Vagina (tissue), 2 donors: ENCODE data around the gene ZFYVE21.

Experiments
- CTCF ChIP-seq, 3 experiments: fragments of 450-650 bp in 2 of 3; fragments of 200-600 bp in 1 of 3; sonication (generic) in 1 of 3; IDR thresholded peaks; one replicate each; pipeline ENCODE4 v1.5.1; 2017 to 2019; ENCODE audit warnings: antibody characterized with exemption in 3 of 3, mild to moderate bottlenecking in 2 of 3, moderate library complexity in 2 of 3
- POLR2A ChIP-seq, 2 donors: fragments of 450-650 bp; IDR thresholded peaks; one replicate each; pipeline ENCODE4 v1.6.1; 2017; ENCODE audit warnings: antibody characterized with exemption in 2 of 2, mild to moderate bottlenecking in 2 of 2, moderate library complexity in 2 of 2
- POLR2AphosphoS5 ChIP-seq, 2 donors: sonication (generic); formaldehyde crosslinking; IDR thresholded peaks; one replicate each; pipeline ENCODE4 v1.9.0; 2017; ENCODE audit warnings: antibody characterized with exemption in 2 of 2, mild to moderate bottlenecking in 2 of 2, low read depth in 1 of 2; ENCODE audit not compliant: insufficient read depth in 1 of 2

- TF ChIP-seq CTCF (IDR thresholded peaks at IDR 0.05) (no peak), POLR2AphosphoS5 (IDR thresholded peaks at IDR 0.05; ENCODE audit: insufficient read depth in 1 of 2, low read depth in 1 of 2) (no peak), POLR2A (IDR thresholded peaks at IDR 0.05) (no peak)
These were observed 5.9 kb downstream of the ZFYVE21 start for GRCh38 chr14:103721334-103722120.
